ENCODE data around the gene ADGRF3.

The ADGRF3 gene

GRCh38 chr2:26387189-26387588, 40.6 kb upstream of the ADGRF3 start:
- TF ChIP-seq GABPA (IDR thresholded peaks at IDR 0.05; ENCODE audit: low read depth) (no peak), CTCF (IDR thresholded peaks at IDR 0.05; ENCODE audit: insufficient read depth, low read length) (no peak), POLR2AphosphoS5 (IDR thresholded peaks at IDR 0.05; ENCODE audit: low read depth) (no peak), SPI1 (IDR thresholded peaks at IDR 0.05; ENCODE audit: borderline replicate concordance, low read depth) (no peak), REST (IDR thresholded peaks at IDR 0.05; ENCODE audit: insufficient replicate concordance, low read depth) (no peak)
- H3K27me3 ChIP-seq (ENCODE audit: insufficient read depth, poor library complexity, severe bottlenecking): no peaks in the 10 kb centered on the region
- no peak overlapping the region for H3K4me3 ChIP-seq (replicated peaks; ENCODE audit: insufficient read depth, low read length)
- H3K27ac ChIP-seq (replicated peaks): no peak overlapping the region
- DNase-seq (ENCODE audit: low read depth in 1 of 2, low spot score in 1 of 2): no peak

- no peak overlapping the region for H3K4me3 ChIP-seq (replicated peaks; ENCODE audit: insufficient read depth, low read length)
- H3K27ac ChIP-seq (replicated peaks): no peak overlapping the region
- no peak for DNase-seq (ENCODE audit: low read depth in 1 of 2, low spot score in 1 of 2)
- no peak for TF ChIP-seq REST (IDR thresholded peaks at IDR 0.05; ENCODE audit: insufficient replicate concordance, low read depth)
- TF ChIP-seq SPI1 (IDR thresholded peaks at IDR 0.05; ENCODE audit: borderline replicate concordance, low read depth): no peak
- TF ChIP-seq POLR2AphosphoS5 (IDR thresholded peaks at IDR 0.05; ENCODE audit: low read depth): no peak
- TF ChIP-seq GABPA (IDR thresholded peaks at IDR 0.05; ENCODE audit: low read depth): no peak
- no peak for TF ChIP-seq CTCF (IDR thresholded peaks at IDR 0.05; ENCODE audit: insufficient read depth, low read length)
- H3K27me3 ChIP-seq (ENCODE audit: insufficient read depth, poor library complexity, severe bottlenecking): no peaks in the 10 kb centered on the region
These were observed 38.0 kb upstream of the ADGRF3 start for GRCh38 chr2:26384597-26384996.

GRCh38 chr2:26384183-26384582, 37.6 kb upstream of the ADGRF3 start:
- H3K27ac ChIP-seq (replicated peaks): no peak overlapping the region
- no peaks in the 10 kb centered on the region for H3K27me3 ChIP-seq (ENCODE audit: insufficient read depth, poor library complexity, severe bottlenecking)
- no peak for TF ChIP-seq REST (IDR thresholded peaks at IDR 0.05; ENCODE audit: insufficient replicate concordance, low read depth)
- no peak for TF ChIP-seq GABPA (IDR thresholded peaks at IDR 0.05; ENCODE audit: low read depth)
- TF ChIP-seq CTCF (IDR thresholded peaks at IDR 0.05; ENCODE audit: insufficient read depth, low read length): no peak
- TF ChIP-seq SPI1 (IDR thresholded peaks at IDR 0.05; ENCODE audit: borderline replicate concordance, low read depth): no peak
- TF ChIP-seq POLR2AphosphoS5 (IDR thresholded peaks at IDR 0.05; ENCODE audit: low read depth): no peak
- DNase-seq (ENCODE audit: low read depth in 1 of 2, low spot score in 1 of 2): no peak
- no peak overlapping the region for H3K4me3 ChIP-seq (replicated peaks; ENCODE audit: insufficient read depth, low read length)

All from HL-60 (cell line).